Liver (tissue), 9 donors: ENCODE measurements around the gene CCDC54. TPM values are rescaled to one million over a fixed set of nuclear protein-coding genes. Genes with fewer than 3 reads are reported as not detected.

ENCODE experiments used
- DNase-seq: peaks from one replicate; pipeline ENCODE4 v3.0.0-alpha.2; 2017; ENCODE audit warnings: low spot score
- H3K27ac ChIP-seq, 2 donors: one replicate each; pipeline ENCODE4 v1.7.0; 2013; ENCODE audit warnings: inconsistent platforms in 2 of 2, low read length in 2 of 2, control low read depth in 1 of 2, low read depth in 1 of 2, mild to moderate bottlenecking in 1 of 2
- H3K27me3 ChIP-seq, 4 donors: one replicate each; pipeline versions ENCODE4 v1.6.1 to v1.7.0; 2013; ENCODE audit warnings: low read length in 3 of 4, inconsistent platforms in 1 of 4, mild to moderate bottlenecking in 1 of 4, moderate library complexity in 1 of 4; ENCODE audit not compliant: control insufficient read depth in 4 of 4, insufficient read depth in 4 of 4
- H3K36me3 ChIP-seq, 4 donors: one replicate each; pipeline versions ENCODE4 v1.6.1 to v1.7.0; 2013; ENCODE audit warnings: low read length in 3 of 4, mild to moderate bottlenecking in 3 of 4, low read depth in 1 of 4, moderate library complexity in 1 of 4; ENCODE audit not compliant: control insufficient read depth in 4 of 4, insufficient read depth in 3 of 4
- H3K4me1 ChIP-seq, 4 donors: one replicate each; pipeline versions ENCODE4 v1.6.1 to v1.7.0; 2013; ENCODE audit warnings: low read length in 3 of 4, mild to moderate bottlenecking in 3 of 4, moderate library complexity in 1 of 4; ENCODE audit not compliant: control insufficient read depth in 4 of 4, insufficient read depth in 4 of 4
- H3K4me3 ChIP-seq, 3 donors: one replicate each; pipeline versions ENCODE4 v1.6.1 to v1.7.0; 2013; ENCODE audit warnings: low read length in 3 of 3, control low read depth in 1 of 3, low read depth in 1 of 3, mild to moderate bottlenecking in 1 of 3
- H3K9ac ChIP-seq, 2 donors: one replicate each; pipeline ENCODE4 v1.7.0; 2013; ENCODE audit warnings: low read length in 2 of 2, mild to moderate bottlenecking in 2 of 2, moderate library complexity in 2 of 2, control low read depth in 1 of 2, low read depth in 1 of 2
- H3K9me3 ChIP-seq, 4 donors: one replicate each; pipeline versions ENCODE4 v1.6.1 to v1.7.0; 2013; ENCODE audit warnings: low read length in 3 of 4; ENCODE audit not compliant: control insufficient read depth in 4 of 4
- EGR1 ChIP-seq, 2 donors: IDR thresholded peaks; 2 replicates each; pipeline ENCODE4 v1.6.1; 2016 to 2018; ENCODE audit warnings: antibody characterized with exemption in 2 of 2, low read depth in 2 of 2
- FOXA1 ChIP-seq: IDR thresholded peaks from 2 replicates; pipeline ENCODE4 v1.6.1; 2016; ENCODE audit warnings: antibody characterized with exemption
- FOXA2 ChIP-seq: IDR thresholded peaks from 2 replicates; pipeline ENCODE4 v1.6.1; 2016; ENCODE audit warnings: antibody characterized with exemption
- GABPA ChIP-seq, 2 donors: IDR thresholded peaks in 1 of 2; conservative IDR thresholded peaks in 1 of 2; 2 replicates each; pipeline ENCODE4 v1.6.1; 2016; ENCODE audit warnings: antibody characterized with exemption in 2 of 2, mild to moderate bottlenecking in 1 of 2, moderate library complexity in 1 of 2
- HNF4A ChIP-seq, 2 donors: conservative IDR thresholded peaks; 2 replicates each; pipeline ENCODE4 v1.6.1; 2016; ENCODE audit warnings: antibody characterized with exemption in 2 of 2, mild to moderate bottlenecking in 2 of 2
- HNF4G ChIP-seq: IDR thresholded peaks from 2 replicates; pipeline ENCODE4 v1.6.1; 2016; ENCODE audit warnings: antibody characterized with exemption
- NR2F2 ChIP-seq: IDR thresholded peaks from 2 replicates; pipeline ENCODE4 v1.6.1; 2016; ENCODE audit warnings: antibody characterized with exemption
- RAD21 ChIP-seq, 2 donors: IDR thresholded peaks; 2 replicates each; pipeline ENCODE4 v1.6.1; 2016; ENCODE audit warnings: antibody characterized with exemption in 2 of 2, mild to moderate bottlenecking in 2 of 2
- RXRA ChIP-seq, 2 donors: IDR thresholded peaks; 2 replicates each; pipeline ENCODE4 v1.6.1; 2017 to 2018; ENCODE audit warnings: antibody characterized with exemption in 2 of 2, mild to moderate bottlenecking in 1 of 2
- SP1 ChIP-seq: IDR thresholded peaks from 2 replicates; pipeline ENCODE4 v1.6.1; 2018; ENCODE audit warnings: antibody characterized with exemption, mild to moderate bottlenecking
- TAF1 ChIP-seq: conservative IDR thresholded peaks from 2 replicates; pipeline ENCODE4 v1.6.1; 2016; ENCODE audit warnings: antibody characterized with exemption, mild to moderate bottlenecking
- YY1 ChIP-seq: IDR thresholded peaks from 2 replicates; pipeline ENCODE4 v1.6.1; 2016; ENCODE audit warnings: antibody characterized with exemption, mild to moderate bottlenecking
- WGBS: extraction: QIAGEN DNeasy Blood & Tissue Kit; methylation state at CpG from one replicate; pipeline ENCODE4 v1.1.7; 2013; 5-methylcytosine and 5-hydroxymethylcytosine counted together
- polyA plus RNA-seq, 2 donors: library from polyadenylated mRNA; stranded (reverse) in 1 of 2; unstranded in 1 of 2; fragments of 200-250 nt in 1 of 2; fragments of >200 nt in 1 of 2; fragmentation: Nextera tagmentation in 1 of 2; extraction: Ambion mirVana in 1 of 2; gene quantifications; one replicate each; pipeline versions ENCODE4 v1.2.1 to v1.2.3, GENCODE V29; 2013 to 2015
- total RNA-seq, 2 donors: library from RNA; depleted of rRNA; stranded (reverse); fragments of >200 nt; gene quantifications; one replicate each; pipeline ENCODE4 v1.2.3, GENCODE V29; 2014
- TF ChIP-seq, protein P1 (sequence below): IDR thresholded peaks from 2 replicates; pipeline ENCODE4 v1.6.1; 2016; ENCODE audit warnings: antibody characterized with exemption
- TF ChIP-seq, protein P2 (sequence below): fragments of 150-350 bp; IDR thresholded peaks from 2 replicates; pipeline ENCODE4 v1.5.1; 2017; ENCODE audit warnings: improper control_type of control experiment, low read depth, low read length; ENCODE audit not compliant: missing input control
- TF ChIP-seq, protein P3 (sequence below): IDR thresholded peaks from 2 replicates; pipeline ENCODE4 v1.6.1; 2016; ENCODE audit warnings: antibody characterized with exemption
- TF ChIP-seq, protein P4 (sequence below): IDR thresholded peaks from 2 replicates; pipeline ENCODE4 v1.6.1; 2016; ENCODE audit warnings: antibody characterized with exemption, mild to moderate bottlenecking
- donor health status: healthy.
- donor health status: healthy.
- donor health status: healthy.
- donor health status: healthy.
- donor health status: healthy.

Gene CCDC54
- total and polyA plus RNA-seq, 4 donors: 0.21 TPM; not detected in 3

DNA sequence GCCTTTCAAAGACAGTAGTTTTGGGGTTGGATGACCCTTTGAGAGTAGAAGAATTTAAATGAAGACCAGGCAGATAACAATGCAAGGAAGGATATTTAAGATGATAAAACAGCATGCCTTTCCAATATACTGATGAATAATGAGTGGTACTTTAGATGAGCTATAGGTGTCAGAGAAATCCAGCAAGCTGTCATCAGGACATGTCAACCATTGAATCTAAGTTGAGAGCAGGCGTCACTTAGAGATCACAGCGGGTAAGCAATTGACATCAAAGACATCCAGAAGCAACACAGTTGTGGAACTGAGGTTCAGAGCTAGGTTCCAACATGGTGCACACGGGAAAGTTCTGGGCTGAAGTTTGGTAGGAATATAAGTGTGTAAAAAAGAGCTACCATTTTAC is 25.0 kb downstream of the CCDC54 start:
- peaks cover 0 to 5% (median 0%) of the 10 kb centered on the region in 4 donors for H3K27me3 ChIP-seq
- DNase-seq: no peak
- H3K9me3 ChIP-seq: no peaks in the 10 kb centered on the region
- H3K4me3 ChIP-seq: no peak overlapping the region
- TF ChIP-seq FOXA2: no peak
- TF ChIP-seq YY1: no peak
- TF ChIP-seq, protein P1, sequence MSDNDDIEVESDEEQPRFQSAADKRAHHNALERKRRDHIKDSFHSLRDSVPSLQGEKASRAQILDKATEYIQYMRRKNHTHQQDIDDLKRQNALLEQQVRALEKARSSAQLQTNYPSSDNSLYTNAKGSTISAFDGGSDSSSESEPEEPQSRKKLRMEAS: no peak
- TF ChIP-seq NR2F2: no peak
- no peak for TF ChIP-seq SP1
- no peak for TF ChIP-seq FOXA1
- no peak for TF ChIP-seq EGR1 (IDR thresholded peaks at IDR 0.05; ENCODE audit: low read depth in 2 of 2)
- TF ChIP-seq, protein P2, sequence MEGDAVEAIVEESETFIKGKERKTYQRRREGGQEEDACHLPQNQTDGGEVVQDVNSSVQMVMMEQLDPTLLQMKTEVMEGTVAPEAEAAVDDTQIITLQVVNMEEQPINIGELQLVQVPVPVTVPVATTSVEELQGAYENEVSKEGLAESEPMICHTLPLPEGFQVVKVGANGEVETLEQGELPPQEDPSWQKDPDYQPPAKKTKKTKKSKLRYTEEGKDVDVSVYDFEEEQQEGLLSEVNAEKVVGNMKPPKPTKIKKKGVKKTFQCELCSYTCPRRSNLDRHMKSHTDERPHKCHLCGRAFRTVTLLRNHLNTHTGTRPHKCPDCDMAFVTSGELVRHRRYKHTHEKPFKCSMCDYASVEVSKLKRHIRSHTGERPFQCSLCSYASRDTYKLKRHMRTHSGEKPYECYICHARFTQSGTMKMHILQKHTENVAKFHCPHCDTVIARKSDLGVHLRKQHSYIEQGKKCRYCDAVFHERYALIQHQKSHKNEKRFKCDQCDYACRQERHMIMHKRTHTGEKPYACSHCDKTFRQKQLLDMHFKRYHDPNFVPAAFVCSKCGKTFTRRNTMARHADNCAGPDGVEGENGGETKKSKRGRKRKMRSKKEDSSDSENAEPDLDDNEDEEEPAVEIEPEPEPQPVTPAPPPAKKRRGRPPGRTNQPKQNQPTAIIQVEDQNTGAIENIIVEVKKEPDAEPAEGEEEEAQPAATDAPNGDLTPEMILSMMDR: no peak
- TF ChIP-seq HNF4G: no peak
- H3K36me3 ChIP-seq: no peaks in the 10 kb centered on the region
- H3K4me1 ChIP-seq: no peaks in the 10 kb centered on the region
- H3K9ac ChIP-seq: no peak overlapping the region
- H3K27ac ChIP-seq: no peak overlapping the region
- 96% methylated on average over 3 of the region's 3 CpGs for WGBS

DNA sequence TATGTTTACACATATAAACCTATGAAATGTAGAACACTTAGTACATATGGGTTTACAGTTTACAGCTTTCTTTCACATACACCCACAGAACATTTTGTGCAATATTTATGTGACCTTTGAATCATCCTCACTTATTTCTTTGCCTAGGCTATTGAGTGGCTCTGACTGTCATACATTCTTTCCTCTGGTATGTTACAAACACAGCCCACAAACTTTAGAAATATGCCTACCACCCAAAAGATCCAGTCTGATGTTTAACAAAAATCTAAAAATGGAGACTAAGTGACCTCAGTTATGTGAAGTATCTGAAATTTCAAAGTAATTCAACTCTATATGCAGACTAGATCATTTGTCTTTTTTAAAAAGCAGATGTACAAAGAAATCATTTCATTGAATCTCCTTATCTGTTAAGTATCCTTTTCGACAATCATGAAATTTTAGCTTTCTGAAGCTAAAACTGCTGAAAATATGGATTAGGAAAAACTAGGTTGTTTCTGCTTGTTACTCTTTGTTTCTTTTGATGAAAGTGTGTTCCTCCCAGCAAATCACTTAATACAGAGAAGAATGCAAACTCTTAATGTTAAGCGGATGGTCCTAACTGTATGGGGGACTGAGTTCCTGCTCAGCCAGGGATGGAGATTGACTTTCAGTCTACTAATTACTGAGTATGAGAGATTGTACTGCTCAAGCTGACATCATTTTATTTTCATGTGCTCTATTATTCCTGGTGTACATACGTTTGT is 27.7 kb downstream of the CCDC54 start:
- H3K9ac ChIP-seq: no peak overlapping the region
- WGBS: 82% methylated on average over 3 of the region's 3 CpGs
- H3K4me3 ChIP-seq: no peak overlapping the region
- H3K27ac ChIP-seq: no peak overlapping the region
- H3K27me3 ChIP-seq: no peaks in the 10 kb centered on the region
- peaks cover 0 to 2% (median 0%) of the 10 kb centered on the region in 4 donors for H3K9me3 ChIP-seq
- TF ChIP-seq FOXA1 (no peak), HNF4A (conservative IDR thresholded peaks at IDR 0.05) (peak; percentile 16 to 31)
- H3K4me1 ChIP-seq: no peaks in the 10 kb centered on the region
- no peaks in the 10 kb centered on the region for H3K36me3 ChIP-seq
- no peak for DNase-seq

DNA sequence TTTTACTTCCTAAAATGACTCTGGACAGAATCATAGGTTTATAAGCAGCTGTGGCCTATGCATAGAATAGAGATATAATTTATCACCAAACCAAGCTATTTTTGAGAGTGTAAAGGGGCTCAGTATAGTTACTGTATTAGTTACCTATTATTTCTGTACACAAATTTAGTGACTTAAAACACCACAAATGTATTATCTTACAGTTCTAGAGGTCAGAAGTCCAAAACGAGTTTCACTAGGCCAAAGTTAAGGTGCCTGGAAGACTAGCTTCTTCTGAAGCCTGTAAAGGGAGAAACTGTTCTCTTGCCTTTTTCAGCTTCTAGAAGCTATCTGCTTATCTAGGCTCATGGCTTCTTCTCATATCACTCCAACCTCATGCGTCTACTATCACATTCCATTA is 30.1 kb downstream of the CCDC54 start:
- peaks cover 0 to 2% (median 0%) of the 10 kb centered on the region in 4 donors for H3K9me3 ChIP-seq
- H3K36me3 ChIP-seq: no peaks in the 10 kb centered on the region
- H3K27ac ChIP-seq: no peak overlapping the region
- H3K9ac ChIP-seq: no peak overlapping the region
- TF ChIP-seq SP1 (no peak), RAD21 (IDR thresholded peaks at IDR 0.05) (no peak), YY1 (no peak), FOXA1 (no peak), FOXA2 (no peak), HNF4A (conservative IDR thresholded peaks at IDR 0.05) (no peak), GABPA (IDR thresholded peaks at IDR 0.05 in 1 of 2, conservative IDR thresholded peaks at IDR 0.05 in 1 of 2) (no peak), EGR1 (IDR thresholded peaks at IDR 0.05; ENCODE audit: low read depth in 2 of 2) (no peak), HNF4G (no peak), TAF1 (no peak), RXRA (IDR thresholded peaks at IDR 0.05) (no peak), NR2F2 (no peak)
- TF ChIP-seq, protein P3, sequence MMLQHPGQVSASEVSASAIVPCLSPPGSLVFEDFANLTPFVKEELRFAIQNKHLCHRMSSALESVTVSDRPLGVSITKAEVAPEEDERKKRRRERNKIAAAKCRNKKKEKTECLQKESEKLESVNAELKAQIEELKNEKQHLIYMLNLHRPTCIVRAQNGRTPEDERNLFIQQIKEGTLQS: no peak
- TF ChIP-seq, protein P4, sequence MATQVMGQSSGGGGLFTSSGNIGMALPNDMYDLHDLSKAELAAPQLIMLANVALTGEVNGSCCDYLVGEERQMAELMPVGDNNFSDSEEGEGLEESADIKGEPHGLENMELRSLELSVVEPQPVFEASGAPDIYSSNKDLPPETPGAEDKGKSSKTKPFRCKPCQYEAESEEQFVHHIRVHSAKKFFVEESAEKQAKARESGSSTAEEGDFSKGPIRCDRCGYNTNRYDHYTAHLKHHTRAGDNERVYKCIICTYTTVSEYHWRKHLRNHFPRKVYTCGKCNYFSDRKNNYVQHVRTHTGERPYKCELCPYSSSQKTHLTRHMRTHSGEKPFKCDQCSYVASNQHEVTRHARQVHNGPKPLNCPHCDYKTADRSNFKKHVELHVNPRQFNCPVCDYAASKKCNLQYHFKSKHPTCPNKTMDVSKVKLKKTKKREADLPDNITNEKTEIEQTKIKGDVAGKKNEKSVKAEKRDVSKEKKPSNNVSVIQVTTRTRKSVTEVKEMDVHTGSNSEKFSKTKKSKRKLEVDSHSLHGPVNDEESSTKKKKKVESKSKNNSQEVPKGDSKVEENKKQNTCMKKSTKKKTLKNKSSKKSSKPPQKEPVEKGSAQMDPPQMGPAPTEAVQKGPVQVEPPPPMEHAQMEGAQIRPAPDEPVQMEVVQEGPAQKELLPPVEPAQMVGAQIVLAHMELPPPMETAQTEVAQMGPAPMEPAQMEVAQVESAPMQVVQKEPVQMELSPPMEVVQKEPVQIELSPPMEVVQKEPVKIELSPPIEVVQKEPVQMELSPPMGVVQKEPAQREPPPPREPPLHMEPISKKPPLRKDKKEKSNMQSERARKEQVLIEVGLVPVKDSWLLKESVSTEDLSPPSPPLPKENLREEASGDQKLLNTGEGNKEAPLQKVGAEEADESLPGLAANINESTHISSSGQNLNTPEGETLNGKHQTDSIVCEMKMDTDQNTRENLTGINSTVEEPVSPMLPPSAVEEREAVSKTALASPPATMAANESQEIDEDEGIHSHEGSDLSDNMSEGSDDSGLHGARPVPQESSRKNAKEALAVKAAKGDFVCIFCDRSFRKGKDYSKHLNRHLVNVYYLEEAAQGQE: no peak
- TF ChIP-seq, protein P2: no peak
- WGBS: 46% methylated on average over 2 of the region's 2 CpGs
- no peaks in the 10 kb centered on the region for H3K4me1 ChIP-seq
- H3K27me3 ChIP-seq: no peaks in the 10 kb centered on the region
- H3K4me3 ChIP-seq: no peak overlapping the region
- DNase-seq: no peak
